ENCODE data around the gene TREML2. TPM values are rescaled to one million over a fixed set of nuclear protein-coding genes. Genes with fewer than 3 reads are reported as not detected.

The TREML2 gene
- total RNA-seq, 1 donor from 2014 or later, result not detected

- Mint-ChIP-seq H3K36me3 (no peaks in the 10 kb centered on the region), H3K4me1 (no peaks in the 10 kb centered on the region), H3K27ac (no peak overlapping the region), H3K27me3 (ENCODE audit: low read depth) (peaks cover 28% of the 10 kb centered on the region), H3K9me3 (no peaks in the 10 kb centered on the region), H3K4me3 (no peak overlapping the region)
- no peak for DNase-seq (ENCODE audit: low spot score in 2 of 2, unreplicated experiment in 2 of 2)
- no peak for TF ChIP-seq CTCF (IDR thresholded peaks at IDR 0.05; ENCODE audit: unreplicated experiment)
Measured at GRCh38 chr6:41171908-41172307, 29.0 kb downstream of the TREML2 start.

- Mint-ChIP-seq H3K4me3 (no peak overlapping the region), H3K36me3 (no peaks in the 10 kb centered on the region), H3K9me3 (no peaks in the 10 kb centered on the region), H3K27me3 (ENCODE audit: low read depth) (peaks cover 25% of the 10 kb centered on the region), H3K27ac (no peak overlapping the region), H3K4me1 (no peaks in the 10 kb centered on the region)
- no peak for TF ChIP-seq CTCF (IDR thresholded peaks at IDR 0.05; ENCODE audit: unreplicated experiment)
- DNase-seq (ENCODE audit: low spot score in 2 of 2, unreplicated experiment in 2 of 2), result peak in 1 of 2 experiments; percentile 24
Measured at GRCh38 chr6:41170547-41171160, 30.3 kb downstream of the TREML2 start.

- Mint-ChIP-seq H3K27me3 (ENCODE audit: low read depth) (peaks cover 37% of the 10 kb centered on the region), H3K9me3 (no peaks in the 10 kb centered on the region), H3K4me1 (no peaks in the 10 kb centered on the region), H3K4me3 (no peak overlapping the region), H3K36me3 (no peaks in the 10 kb centered on the region), H3K27ac (no peak overlapping the region)
- TF ChIP-seq CTCF (IDR thresholded peaks at IDR 0.05; ENCODE audit: unreplicated experiment), result no peak
- peak in 1 of 2 experiments; percentile 68 for DNase-seq (ENCODE audit: low spot score in 2 of 2, unreplicated experiment in 2 of 2)
Measured at GRCh38 chr6:41167173-41167963, 33.6 kb downstream of the TREML2 start.

GRCh38 chr6:41164551-41165120 lies 36.3 kb downstream of the TREML2 start:
- H3K36me3 Mint-ChIP-seq, result no peaks in the 10 kb centered on the region
- H3K4me3 Mint-ChIP-seq, result no peak overlapping the region
- no peak for DNase-seq (ENCODE audit: low spot score in 2 of 2, unreplicated experiment in 2 of 2)
- H3K27ac Mint-ChIP-seq, result no peak overlapping the region
- H3K9me3 Mint-ChIP-seq, result no peaks in the 10 kb centered on the region
- no peak for TF ChIP-seq CTCF (IDR thresholded peaks at IDR 0.05; ENCODE audit: unreplicated experiment)
- H3K4me1 Mint-ChIP-seq, result no peaks in the 10 kb centered on the region
- peaks cover 27% of the 10 kb centered on the region for H3K27me3 Mint-ChIP-seq (ENCODE audit: low read depth)

GRCh38 chr6:41163419-41163717 lies 37.6 kb downstream of the TREML2 start:
- no peaks in the 10 kb centered on the region for H3K36me3 Mint-ChIP-seq
- H3K9me3 Mint-ChIP-seq, result no peaks in the 10 kb centered on the region
- no peak overlapping the region for H3K4me3 Mint-ChIP-seq
- no peak for TF ChIP-seq CTCF (IDR thresholded peaks at IDR 0.05; ENCODE audit: unreplicated experiment)
- no peaks in the 10 kb centered on the region for H3K4me1 Mint-ChIP-seq
- H3K27me3 Mint-ChIP-seq (ENCODE audit: low read depth), result peaks cover 27% of the 10 kb centered on the region
- DNase-seq (ENCODE audit: low spot score in 2 of 2, unreplicated experiment in 2 of 2), result no peak
- H3K27ac Mint-ChIP-seq, result no peak overlapping the region

Measured in mesothelial cell of epicardium (in vitro differentiated cells).